HG02970 (cell line): ENCODE measurements around the gene OVOL3.

Experiments
- ATAC-seq: cut with Tn5 transposase; IDR thresholded peaks from one replicate; pipeline ENCODE4 v1.9.1; 2021; ENCODE audit warnings: mild to moderate bottlenecking, moderate library complexity, moderate number of reproducible peaks; ENCODE audit not compliant: unreplicated experiment, low FRiP score

The OVOL3 gene

DNA sequence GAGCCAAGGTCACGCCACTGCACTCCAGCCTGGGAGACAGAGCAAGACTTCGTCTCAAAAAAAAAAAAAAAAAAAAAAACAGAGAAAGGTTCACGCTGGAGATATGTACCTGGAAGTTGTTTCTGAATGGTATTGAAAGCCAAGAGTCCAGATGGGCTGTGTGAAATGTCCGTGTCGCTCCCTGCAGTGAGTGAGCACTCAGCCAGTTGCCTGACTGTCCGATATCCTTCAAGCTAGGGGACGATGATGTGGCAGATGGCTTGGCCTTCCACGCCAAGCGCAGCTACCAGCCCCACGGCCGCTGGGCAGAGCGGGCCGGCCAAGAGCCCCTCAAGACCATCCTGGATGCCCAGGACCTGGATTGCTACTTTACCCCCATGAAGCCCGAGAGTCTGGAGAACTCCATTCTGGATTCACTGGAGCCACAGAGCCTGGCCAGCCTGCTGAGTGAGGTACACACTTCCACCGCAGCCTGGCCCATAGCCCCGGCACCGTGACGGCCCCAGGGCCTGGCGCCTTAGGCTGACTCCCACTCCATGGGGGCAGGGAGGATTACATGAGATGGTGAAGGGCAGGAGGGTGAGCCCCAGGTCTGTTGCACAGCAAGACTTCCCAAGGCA, 11.7 kb upstream of the OVOL3 start:
- no peak for ATAC-seq

DNA sequence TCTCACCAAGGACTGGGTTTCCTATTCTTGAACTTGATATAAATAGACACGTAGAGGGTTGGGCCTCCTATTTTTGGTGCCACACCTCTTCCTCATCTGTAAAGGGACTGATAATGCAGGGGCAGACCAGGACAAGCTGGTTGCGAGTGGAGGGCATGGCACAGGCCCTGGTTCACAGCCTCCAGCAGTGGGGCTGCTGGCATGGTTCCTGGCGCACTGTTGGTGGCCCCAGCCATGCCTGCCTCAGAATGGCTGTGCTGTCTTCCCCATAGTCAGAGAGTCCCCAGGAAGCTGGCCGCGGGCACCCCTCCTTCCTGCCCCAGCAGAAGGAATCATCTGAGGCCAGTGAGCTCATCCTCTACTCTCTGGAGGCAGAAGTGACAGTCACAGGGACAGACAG, 10.5 kb upstream of the OVOL3 start:
- ATAC-seq: no peak

DNA sequence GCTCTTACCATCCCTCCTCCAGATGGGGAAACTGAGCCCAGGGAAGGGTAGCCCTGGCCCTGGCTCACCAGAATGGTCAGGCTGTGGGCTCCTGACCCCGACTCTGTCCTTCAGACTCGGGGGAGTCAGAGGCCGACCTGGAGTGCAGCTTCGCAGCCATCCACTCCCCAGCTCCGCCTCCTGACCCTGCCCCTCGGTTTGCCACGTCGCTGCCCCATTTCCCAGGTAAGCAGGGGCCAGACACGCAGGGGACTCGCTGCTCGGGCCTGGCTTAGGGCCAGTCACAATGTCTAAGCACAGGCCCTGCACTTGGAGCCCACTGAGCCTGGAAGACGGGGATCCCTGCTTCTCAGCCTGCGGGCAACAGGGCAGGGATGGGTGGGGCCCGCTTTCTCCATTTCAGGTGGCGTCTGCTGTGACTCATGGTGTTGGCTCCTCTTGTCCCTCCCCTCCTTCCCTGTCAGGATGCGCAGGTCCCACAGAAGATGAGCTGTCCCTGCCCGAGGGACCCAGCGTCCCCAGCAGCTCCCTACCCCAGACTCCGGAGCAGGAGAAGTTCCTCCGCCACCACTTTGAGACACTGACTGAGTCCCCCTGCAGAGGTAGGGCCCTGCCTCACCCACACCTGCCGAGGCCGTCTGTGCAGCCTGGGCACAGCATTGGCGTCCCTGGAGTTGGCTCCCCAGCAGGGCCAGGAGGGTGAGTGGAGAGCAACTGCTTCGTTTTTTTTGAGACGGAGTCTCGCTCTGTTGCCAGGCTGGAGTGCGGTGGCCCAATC, 9.2 kb upstream of the OVOL3 start:
- no peak for ATAC-seq

DNA sequence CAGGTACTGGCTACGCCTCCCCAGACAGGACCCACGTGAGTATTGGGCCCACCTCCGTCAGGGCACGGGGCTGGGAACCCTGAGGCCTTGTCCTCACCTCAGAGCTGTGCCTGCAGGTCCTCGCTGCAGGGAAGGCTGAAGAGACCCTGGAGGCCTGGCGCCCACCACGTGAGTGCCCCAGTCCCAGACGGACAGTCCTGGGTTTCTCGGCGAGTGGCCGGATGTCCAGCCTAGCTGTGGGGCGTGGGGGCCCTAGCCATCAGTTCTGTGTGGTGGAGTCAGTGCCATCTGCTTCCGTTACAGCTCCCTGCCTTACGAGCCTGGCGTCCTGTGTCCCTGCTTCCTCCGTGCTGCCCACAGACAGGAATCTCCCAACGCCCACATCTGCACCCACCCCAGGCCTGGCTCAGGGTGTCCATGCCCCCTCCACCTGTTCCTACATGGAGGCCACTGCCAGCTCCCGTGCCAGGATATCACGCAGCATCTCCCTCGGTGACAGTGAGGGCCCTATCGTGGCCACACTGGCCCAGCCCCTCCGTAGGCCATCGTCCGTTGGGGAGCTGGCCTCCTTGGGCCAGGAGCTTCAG, 7.8 kb upstream of the OVOL3 start:
- no peak for ATAC-seq

DNA sequence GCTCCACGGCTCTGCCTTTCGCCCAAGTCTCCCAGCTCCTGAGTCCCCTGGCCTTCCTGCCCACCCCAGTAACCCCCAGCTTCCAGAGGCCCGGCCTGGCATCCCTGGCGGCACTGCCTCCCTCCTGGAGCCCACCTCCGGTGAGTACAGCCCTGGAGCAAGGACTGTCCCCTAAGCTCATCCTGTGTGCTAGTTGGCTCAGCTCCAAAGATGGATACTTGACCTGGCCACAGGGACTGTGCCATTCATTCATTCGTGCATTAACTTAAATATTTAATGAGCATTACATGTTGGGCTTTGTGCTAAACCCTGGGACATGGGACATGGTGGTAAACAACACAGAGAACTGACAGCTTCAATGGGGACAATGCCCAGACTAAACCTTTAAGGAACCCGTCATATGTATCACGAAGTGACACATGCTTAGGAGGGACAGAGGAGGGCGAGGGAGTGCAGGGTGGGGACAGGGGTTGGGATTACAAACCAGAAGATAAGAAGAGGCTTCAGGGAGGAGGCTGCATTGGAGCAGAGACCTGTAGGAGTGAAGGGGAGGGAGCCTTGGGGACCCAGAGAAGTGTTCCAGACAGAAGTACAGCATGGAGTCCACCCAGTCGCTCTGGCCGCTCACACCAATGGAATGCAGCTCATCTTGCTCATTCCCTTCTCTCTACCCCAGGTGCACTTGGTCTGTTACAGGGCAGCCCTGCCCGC, 6.9 kb upstream of the OVOL3 start:
- ATAC-seq: no peak

DNA sequence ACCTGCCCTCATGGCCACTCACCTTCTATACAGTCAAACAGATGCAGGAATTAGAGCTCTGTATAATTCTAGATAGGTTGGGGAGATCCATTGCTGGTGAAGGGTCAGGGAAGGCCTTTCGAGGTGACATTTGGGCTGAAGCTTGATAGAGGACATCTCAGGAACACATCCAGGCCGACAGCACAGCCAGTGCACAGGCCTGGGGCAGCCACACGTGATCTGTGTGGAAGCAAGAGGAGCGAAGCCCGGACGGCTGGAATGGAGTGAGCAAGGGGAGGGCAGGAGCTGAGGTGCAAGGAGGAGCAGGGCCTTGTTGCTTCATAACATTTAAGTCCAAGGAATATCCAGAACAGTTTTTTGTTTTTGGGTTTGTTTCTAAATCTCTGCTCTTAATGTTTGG, 4.5 kb upstream of the OVOL3 start:
- no peak for ATAC-seq

DNA sequence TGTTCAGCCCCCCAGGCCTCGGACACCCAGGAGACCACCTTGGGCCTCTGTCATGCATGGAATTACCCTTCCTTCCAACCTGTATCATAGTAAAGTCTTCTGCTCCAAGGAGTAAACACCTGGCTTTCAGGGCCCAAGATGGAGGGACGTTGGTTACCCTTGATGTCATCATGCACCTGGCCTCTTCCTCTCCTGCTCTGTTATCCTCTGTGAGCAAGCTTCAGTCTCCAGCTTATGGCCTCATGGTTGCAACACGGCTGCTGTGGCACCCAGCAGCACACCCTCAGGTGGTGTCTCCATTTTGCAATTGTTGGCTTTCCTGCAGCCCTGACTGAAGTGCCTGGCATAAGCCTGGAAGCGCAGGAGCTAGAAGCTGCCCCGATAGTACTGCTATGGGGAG, 4.0 kb upstream of the OVOL3 start:
- no peak for ATAC-seq

DNA sequence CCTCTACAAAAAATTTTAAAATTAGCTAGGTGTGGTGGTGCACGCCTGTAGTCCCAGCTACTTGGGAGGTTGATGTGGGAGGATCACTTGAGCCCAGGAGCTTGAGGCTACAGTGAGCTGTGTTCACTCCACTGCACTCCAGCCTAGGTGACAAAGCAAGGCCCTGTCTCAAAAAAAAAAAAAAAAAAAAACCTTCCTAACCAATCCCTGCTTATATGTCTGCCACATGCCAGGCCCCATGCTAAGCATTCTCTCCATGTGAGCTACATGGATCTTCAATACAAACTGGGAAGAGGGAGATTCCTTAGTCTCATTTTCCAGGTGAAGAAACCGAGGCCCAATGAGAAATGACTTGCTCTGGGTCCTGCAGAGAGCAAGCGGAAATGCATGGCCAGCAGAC, 2.3 kb upstream of the OVOL3 start:
- no peak for ATAC-seq

DNA sequence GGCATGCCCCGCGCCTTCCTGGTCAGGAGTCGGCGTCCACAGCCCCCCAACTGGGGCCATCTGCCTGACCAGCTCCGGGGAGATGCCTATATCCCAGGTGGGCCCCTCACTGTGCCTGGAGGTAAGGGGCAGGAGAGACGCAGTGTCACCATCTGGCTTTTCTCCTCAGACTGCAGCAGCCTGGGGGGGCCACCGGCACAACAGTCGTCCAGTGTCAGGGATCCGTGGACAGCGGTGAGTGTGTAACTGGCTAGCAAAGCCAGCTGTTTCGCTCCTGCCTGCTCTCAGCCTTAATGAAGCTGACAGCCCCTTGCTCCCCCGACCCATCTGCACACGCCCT, 227 bp downstream of the OVOL3 start:
- ATAC-seq: no peak

DNA sequence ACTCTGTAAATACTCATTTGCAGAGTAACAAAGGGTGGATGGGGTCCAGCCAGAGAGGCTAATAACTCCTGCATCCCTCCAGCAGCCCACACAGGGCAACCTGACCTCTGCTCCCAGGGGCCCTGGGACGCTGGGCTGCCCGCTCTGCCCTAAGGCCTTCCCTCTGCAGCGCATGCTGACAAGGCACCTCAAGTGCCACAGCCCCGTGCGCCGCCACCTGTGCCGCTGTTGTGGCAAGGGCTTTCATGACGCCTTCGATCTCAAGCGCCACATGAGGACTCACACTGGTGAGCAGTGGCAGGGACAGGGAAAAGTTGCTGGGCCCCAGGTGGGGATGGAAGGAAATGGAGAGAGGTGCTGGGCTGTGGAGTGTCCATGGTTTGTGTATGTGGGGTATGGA, 1.7 kb downstream of the OVOL3 start:
- no peak for ATAC-seq

DNA sequence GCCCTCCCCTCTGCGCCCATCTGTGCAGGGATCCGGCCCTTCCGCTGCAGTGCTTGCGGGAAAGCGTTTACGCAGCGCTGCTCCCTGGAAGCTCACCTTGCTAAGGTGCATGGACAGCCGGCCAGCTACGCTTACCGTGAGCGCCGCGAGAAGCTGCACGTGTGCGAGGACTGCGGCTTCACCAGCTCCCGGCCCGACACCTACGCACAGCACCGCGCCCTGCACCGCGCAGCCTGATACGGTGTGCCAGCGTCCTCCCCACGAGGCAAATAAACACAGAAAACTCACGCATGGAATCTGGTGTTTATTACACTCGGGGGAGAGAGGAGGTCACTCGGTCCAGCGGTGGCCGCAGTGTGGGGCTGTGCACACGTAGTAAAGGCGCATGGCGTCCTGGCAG, 2.5 kb downstream of the OVOL3 start:
- ATAC-seq: no peak

DNA sequence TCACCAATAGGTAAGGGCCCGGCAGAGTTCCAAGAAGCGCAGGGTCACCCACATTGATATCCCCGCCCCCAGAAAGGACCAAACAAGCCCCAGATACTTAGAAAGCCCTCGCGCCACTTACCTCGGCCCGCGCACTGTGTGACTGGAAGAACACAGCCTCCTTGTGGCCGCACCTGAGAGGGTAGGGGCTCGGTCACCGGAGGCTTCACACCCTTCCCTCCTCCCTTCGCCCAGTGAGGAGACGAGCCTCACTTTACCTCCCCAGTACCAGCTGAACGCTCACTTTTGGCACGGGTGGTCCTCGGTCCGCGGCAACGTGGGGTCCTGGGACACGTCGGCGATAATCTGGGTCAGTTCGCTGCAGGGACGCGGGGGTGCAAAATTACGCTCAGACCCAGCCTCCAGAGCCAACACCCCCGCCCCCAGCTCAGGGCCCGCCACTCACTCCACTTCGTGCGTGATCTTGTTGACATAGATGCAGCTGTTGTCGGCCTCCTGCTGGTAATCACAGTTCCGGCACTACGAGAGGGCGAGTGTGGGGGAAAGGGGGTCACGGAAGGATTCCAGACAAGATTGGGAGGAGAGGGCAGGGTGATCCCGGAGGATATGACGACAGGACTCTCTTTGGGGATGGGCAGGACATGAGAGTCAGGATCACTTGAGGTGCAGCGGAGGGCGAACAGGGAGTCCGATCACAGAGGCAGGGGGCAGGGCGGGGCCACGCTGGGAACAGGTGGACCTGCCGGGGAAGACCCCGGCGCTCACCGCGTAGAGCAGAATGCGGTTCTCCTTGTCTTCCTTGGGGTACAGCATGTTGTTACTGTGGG, 3.2 kb downstream of the OVOL3 start:
- ATAC-seq: no peak

DNA sequence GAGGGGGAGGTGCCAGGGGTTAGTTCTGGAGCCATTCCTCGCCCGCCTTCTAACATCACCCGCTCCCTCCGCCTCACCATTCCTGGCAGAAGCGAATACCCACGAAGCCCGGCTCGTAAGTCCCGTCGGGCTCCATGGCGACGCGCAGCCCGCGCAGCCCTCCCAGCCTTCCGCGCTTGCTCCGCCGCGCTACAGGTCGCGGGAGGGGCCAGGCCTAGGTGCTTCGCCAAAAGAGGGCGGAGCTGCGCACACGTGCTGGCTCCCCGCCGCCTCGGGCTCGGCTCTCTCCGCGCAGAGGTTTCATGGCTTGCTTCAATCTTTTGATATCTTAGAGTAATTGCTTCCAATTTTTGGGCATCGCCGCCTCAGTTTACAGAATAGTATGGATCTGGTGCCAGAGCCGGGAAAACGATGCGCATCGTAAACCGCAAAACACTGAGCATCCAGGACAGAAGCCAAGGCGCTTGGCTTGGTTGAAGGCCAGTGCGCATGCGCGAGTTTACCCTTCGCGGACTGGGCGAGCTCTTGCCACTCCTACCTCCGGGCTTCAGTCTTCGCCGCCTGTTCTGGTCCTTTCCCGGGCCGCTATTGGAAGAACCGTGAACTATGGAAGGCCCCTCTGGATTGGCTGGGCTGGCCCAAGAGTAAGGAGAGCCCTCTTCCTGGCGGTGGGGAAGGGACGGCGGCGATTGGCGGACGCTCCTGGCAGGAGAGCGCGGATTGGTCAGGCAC, 3.9 kb downstream of the OVOL3 start, which contains the start of gene POLR2I:
TSS of gene POLR2I (minus strand) at position 155 of the 732 bp plus-strand sequence. CDS start at position 136, 19 bp downstream.
- peak; percentile 85 for ATAC-seq

DNA sequence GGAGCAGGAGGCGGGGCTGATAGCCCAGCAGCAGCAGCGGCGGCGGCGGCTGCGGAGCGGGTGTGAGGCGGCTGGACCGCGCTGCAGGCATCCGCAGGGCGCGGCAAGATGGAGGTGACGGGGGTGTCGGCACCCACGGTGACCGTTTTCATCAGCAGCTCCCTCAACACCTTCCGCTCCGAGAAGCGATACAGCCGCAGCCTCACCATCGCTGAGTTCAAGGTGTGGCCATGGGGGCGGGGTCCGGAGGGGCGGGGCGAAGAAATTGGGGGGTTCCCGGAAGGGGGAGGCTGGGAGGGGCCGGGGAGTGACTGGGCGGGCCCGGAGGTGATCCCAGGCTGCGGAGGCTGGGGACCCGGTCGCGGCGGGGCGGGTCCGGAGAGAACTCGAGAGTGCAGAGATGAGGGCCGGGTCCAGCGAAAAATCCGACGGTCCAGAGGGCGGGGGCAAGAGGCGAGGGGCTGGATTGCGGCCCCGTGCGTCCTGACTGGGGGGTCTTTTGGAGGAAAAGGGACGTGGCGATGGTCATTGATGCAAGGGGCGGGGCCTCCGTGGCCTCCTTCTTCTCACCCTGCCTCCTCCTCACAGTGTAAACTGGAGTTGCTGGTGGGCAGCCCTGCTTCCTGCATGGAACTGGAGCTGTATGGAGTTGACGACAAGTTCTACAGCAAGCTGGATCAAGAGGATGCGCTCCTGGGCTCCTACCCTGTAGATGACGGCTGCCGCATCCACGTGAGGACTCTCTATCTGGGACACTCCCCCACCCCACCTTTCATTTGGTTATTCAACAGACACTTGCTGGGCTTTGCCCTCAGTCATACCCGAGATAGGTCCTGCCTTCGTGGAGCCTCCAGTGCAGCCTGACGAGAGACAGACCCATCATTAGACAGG, 4.8 kb downstream of the OVOL3 start, which contains the start of gene TBCB:
TSS of gene TBCB (plus strand) at position 16 of the 891 bp plus-strand sequence. CDS start at position 109, 93 bp downstream.
- ATAC-seq: peak; percentile 41

DNA sequence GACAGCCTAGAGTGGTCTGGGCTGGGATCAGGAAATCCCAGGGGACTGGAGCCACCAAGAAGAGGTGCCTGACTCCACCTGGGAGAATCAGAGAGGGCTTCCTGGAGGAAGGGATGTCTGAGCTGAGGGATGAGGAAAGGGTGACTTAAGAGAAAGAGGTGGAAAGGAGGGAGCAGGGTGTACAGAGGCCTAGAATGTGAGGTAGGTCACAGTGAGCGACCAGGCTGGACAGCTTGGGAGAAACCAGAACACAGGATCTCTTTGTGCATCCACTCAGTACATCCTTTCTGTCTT, 5.3 kb downstream of the OVOL3 start:
- ATAC-seq: no peak

DNA sequence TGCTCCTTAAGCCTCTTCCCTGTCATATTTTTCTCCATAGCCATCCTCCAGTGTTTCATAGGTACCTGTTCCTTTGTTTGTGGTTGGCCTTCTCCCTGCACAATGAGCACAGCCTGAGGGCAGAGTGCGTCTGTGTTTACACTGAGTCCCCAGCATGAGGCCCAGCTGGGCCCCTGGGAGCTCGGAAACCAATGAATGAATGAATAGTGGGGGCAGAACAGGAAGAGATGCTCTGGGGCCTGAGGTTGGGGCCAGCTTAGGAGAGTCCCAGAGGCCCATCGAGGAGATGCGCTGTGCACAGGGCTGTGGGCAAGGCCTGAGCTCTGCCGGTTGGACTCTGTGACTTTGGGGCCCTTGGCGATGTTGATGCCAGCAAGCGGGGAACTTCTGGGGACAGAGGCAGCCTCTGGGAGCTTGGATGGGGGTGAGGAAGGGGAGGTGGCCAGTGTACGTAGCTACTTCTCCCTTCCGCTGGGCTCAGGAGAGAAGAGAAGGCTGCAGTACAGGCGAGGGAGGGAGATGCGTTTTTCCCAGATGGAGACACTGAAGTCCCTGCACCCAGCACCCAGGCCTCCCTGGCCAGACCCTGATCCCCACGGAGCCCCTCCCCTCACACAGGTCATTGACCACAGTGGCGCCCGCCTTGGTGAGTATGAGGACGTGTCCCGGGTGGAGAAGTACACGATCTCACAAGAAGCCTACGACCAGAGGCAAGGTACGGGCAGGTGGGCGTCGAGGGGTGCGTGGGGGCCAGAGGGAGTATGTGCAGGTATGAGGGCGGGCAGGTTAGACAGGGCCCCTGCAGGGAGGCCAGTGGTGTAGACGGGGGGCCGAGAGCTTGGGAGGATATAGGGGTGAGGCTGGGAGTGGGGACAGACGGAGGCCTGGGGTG, 9.4 kb downstream of the OVOL3 start:
- ATAC-seq: no peak

DNA sequence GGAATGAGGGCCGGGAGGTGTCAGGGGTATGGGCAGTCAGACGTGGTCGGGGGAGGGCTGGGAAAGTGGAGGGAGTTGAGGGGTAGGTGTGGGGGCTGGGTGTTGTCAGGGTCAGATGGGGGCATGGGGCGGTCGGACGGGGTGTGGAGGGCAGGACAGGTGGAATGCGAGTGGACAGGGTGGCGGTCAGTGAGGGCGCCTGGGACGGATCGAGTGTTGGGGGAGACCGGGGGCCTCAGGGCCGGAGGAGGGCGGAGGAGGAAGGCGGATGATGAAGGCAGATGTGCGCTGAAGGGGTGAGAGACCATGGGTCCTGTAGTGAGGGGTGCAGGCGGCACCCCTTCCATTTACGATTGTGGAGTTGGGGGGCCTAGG, 10.0 kb downstream of the OVOL3 start:
- no peak for ATAC-seq
